Measurements from ENCODE around the gene JAK2. TPM values are rescaled to one million over a fixed set of nuclear protein-coding genes. Genes with fewer than 3 reads are reported as not detected.
"Not testable (repeated sequence)": the region's sequence is repeated elsewhere in the genome, so short reads cannot be mapped to it uniquely, and the experiment has no call there.

Gene JAK2
- total RNA-seq, 2 experiments from 2014 or later = 23.2 to 25.5 TPM

DNA sequence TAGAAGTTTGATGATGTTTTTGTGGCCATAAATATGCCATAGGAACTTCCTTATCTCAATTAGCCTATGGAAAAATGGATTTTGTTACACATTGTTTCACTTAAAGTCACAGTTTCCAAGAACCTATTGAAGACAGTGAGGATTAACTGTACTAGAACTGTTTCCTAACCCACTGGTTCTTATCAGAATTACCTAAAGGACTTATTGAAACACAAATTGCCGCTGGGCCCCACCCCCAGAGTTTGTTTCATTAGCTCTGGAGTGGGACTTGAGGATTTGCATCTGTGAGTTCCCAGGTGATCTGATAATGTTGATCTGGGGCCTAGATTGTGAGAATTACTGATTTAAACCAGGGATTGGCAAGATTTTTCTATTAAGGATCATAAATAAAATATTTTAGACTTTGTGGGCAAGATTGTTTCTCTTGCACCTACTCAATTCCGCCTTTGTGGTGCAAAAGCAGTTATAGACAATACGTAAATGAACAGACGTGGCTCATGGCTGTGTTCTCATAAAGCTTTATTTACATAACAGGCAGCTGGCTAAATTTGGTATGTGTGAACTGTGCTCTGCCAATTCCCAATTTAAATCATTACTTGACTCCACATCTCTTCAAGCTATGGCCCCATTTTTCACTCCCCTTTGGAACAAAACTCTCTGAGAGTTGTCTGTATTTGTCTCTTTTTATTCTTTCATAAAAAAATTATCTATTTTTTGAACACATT, 9.3 kb downstream of the JAK2 start:
- Mint-ChIP-seq H3K9me3 (no peaks in the 10 kb centered on the region), H3K27me3 (no peaks in the 10 kb centered on the region), H3K36me3 (peaks cover 46% of the 10 kb centered on the region), H3K27ac (no peak overlapping the region), H3K4me1 (ENCODE audit: low read depth) (peaks cover 44% of the 10 kb centered on the region), H3K4me3 (no peak overlapping the region)
- DNase-seq = no peak
- ChIA-PET CTCF (interaction anchor here (1.6 kb wide), 1 partner anchor 72 kb away, joined by 4 read pairs; no protein-coding TSS in a partner anchor), POLR2A (interaction anchor here (0.6 kb wide), 1 partner anchor 169 kb away, joined by 3 read pairs; no protein-coding TSS in a partner anchor)
- intact Hi-C loops (cut with micrococcal nuclease) = no loop called here

- Mint-ChIP-seq H3K27ac (peak overlapping the region; percentile 5), H3K36me3 (peaks cover 47% of the 10 kb centered on the region), H3K4me1 (ENCODE audit: low read depth) (peaks cover 38% of the 10 kb centered on the region), H3K9me3 (no peaks in the 10 kb centered on the region), H3K27me3 (no peaks in the 10 kb centered on the region), H3K4me3 (no peak overlapping the region)
- POLR2A ChIA-PET = no interaction called here
- intact Hi-C loops (cut with micrococcal nuclease) = no loop called here
- CTCF ChIA-PET = interaction anchor here (1.2 kb wide), 1 partner anchor 10 kb away, joined by 5 read pairs; no protein-coding TSS in a partner anchor
- no peak for DNase-seq
Measured at GRCh38 chr9:4997196-4997595, 12.1 kb downstream of the JAK2 start.

DNA sequence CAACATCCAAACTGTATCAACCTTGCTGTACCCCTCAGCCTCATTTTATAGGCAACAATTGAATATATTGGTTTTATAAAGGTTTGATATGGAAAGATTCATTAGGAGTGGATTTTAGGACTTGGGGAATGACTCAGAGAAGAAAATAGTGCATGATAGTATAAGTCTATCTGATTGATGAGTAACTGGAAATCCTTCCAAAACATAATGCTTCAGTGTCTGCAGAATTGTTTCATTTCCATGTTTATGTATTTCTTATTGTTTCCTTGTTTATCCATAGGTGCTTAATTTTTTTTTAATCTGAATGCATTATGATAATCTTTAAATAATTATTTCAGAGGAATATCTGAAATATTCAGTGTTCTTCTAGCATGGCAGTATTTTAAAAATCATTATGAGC, 12.6 kb downstream of the JAK2 start:
- H3K27ac Mint-ChIP-seq = peak overlapping the region; percentile 5
- H3K4me3 Mint-ChIP-seq = no peak overlapping the region
- no peaks in the 10 kb centered on the region for H3K27me3 Mint-ChIP-seq
- intact Hi-C loops (cut with micrococcal nuclease) = no loop called here
- H3K36me3 Mint-ChIP-seq = peaks cover 44% of the 10 kb centered on the region
- H3K4me1 Mint-ChIP-seq (ENCODE audit: low read depth) = peaks cover 38% of the 10 kb centered on the region
- POLR2A ChIA-PET = no interaction called here
- DNase-seq = no peak
- CTCF ChIA-PET = interaction anchor here (1.2 kb wide), 1 partner anchor 10 kb away, joined by 5 read pairs; no protein-coding TSS in a partner anchor
- H3K9me3 Mint-ChIP-seq = no peaks in the 10 kb centered on the region

GRCh38 chr9:5002811-5003210, 17.7 kb downstream of the JAK2 start:
- no peak overlapping the region for H3K27ac Mint-ChIP-seq
- CTCF ChIA-PET = no interaction called here
- no peaks in the 10 kb centered on the region for H3K27me3 Mint-ChIP-seq

DNA sequence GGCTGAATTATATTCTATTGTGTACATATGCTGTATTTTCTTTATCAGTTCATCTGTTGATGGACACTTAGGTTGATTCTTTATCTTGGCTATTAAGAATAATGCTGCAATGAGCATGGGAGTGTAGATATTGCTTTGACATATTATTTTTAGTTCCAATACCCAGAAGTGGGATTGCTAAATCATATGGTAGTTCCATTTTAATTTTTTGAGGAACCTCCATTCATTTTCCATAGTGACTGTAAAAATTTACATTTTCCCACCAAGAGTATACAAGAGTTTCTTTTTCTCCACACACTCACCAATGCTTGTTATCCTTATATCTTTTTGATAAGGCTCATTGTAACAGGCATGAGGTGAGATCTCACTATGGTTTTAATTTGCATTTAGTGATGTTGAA, 19.4 kb downstream of the JAK2 start:
- DNase-seq = no peak
- Mint-ChIP-seq H3K27ac (no peak overlapping the region), H3K4me3 (no peak overlapping the region), H3K27me3 (no peaks in the 10 kb centered on the region), H3K4me1 (ENCODE audit: low read depth) (peaks cover 16% of the 10 kb centered on the region), H3K36me3 (peaks cover 37% of the 10 kb centered on the region), H3K9me3 (peaks cover 22% of the 10 kb centered on the region)
- POLR2A ChIA-PET = no interaction called here
- CTCF ChIA-PET = no interaction called here
- intact Hi-C loops (cut with micrococcal nuclease) = no loop called here

More at GRCh38 chr9:5002811-5003210, 17.7 kb downstream of the JAK2 start:
- Mint-ChIP-seq H3K36me3 (peaks cover 46% of the 10 kb centered on the region), H3K9me3 (peaks cover 22% of the 10 kb centered on the region), H3K4me1 (ENCODE audit: low read depth) (peaks cover 9% of the 10 kb centered on the region), H3K4me3 (no peak overlapping the region)
- intact Hi-C loops (cut with micrococcal nuclease) = no loop called here
- no peak for DNase-seq
- POLR2A ChIA-PET = no interaction called here

GRCh38 chr9:5008202-5008601, 23.1 kb downstream of the JAK2 start:
- Mint-ChIP-seq H3K27ac (no peak overlapping the region), H3K27me3 (no peaks in the 10 kb centered on the region), H3K9me3 (peaks cover 17% of the 10 kb centered on the region), H3K4me1 (ENCODE audit: low read depth) (peaks cover 15% of the 10 kb centered on the region), H3K36me3 (peaks cover 32% of the 10 kb centered on the region), H3K4me3 (no peak overlapping the region)
- ChIA-PET CTCF (interaction anchor here (1.3 kb wide), 1 partner anchor 249 kb away, joined by 8 read pairs; no protein-coding TSS in a partner anchor), POLR2A (no interaction called here)
- intact Hi-C loops (cut with micrococcal nuclease) = no loop called here
- no peak for DNase-seq

DNA sequence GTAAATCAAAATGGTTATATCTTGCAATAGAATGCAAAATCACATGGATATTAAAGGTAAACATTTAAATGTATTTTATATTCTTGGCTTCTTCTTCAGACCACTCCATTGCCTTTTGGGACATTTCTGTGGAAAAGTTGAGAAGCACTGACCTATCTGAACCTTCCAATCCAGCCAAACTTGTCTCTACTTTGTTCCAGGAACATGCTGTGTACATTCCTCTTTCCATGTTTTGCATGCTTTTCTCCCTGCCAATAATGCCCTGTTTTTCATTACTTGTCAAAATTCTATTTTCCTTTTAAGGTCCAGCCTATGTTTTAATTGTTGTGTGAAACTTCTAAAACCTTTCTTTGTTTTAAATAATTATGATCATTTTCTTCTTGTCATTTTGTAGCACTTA, 28.3 kb downstream of the JAK2 start:
- H3K4me1 Mint-ChIP-seq (ENCODE audit: low read depth) = peaks cover 10% of the 10 kb centered on the region
- no peak overlapping the region for H3K27ac Mint-ChIP-seq
- no peak overlapping the region for H3K4me3 Mint-ChIP-seq
- intact Hi-C loops (cut with micrococcal nuclease) = no loop called here
- ChIA-PET POLR2A (no interaction called here), CTCF (no interaction called here)
- H3K36me3 Mint-ChIP-seq = peaks cover 41% of the 10 kb centered on the region
- DNase-seq = no peak
- H3K27me3 Mint-ChIP-seq = no peaks in the 10 kb centered on the region
- H3K9me3 Mint-ChIP-seq = peaks cover 16% of the 10 kb centered on the region

GRCh38 chr9:5015934-5016333, 30.9 kb downstream of the JAK2 start:
- CTCF ChIA-PET = no interaction called here
- Mint-ChIP-seq H3K27me3 (no peaks in the 10 kb centered on the region), H3K9me3 (peaks cover 29% of the 10 kb centered on the region), H3K4me1 (ENCODE audit: low read depth) (peaks cover 6% of the 10 kb centered on the region), H3K4me3 (no peak overlapping the region), H3K27ac (no peak overlapping the region), H3K36me3 (peaks cover 49% of the 10 kb centered on the region)
- intact Hi-C loops (cut with micrococcal nuclease) = no loop called here
- POLR2A ChIA-PET = no interaction called here
- no peak for DNase-seq

DNA sequence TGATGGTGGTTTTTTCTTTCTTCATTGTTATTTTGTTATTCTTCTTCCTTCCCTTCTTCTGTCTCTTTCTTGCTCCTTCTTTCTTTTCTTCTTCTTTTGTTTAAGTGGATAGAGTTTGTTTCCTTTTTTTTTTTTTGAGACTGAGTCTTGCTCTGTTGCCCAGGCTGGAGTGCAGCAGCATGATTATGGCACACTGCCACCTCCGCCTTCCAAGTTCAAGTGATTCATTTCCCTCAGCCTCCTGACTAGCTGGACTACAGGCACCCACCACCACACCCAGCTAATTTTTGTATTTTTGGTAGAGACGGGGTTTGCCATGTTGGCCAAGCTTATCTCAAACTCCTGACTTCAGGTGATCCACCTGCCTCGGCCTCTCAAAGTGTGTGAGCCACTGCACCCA, 40.3 kb downstream of the JAK2 start:
- intact Hi-C loops (cut with micrococcal nuclease) = no loop called here
- Mint-ChIP-seq H3K27ac (no peak overlapping the region), H3K4me1 (ENCODE audit: low read depth) (peaks cover 11% of the 10 kb centered on the region), H3K36me3 (peaks cover 64% of the 10 kb centered on the region), H3K4me3 (no peak overlapping the region), H3K27me3 (no peaks in the 10 kb centered on the region), H3K9me3 (no peaks in the 10 kb centered on the region)
- DNase-seq = no peak
- ChIA-PET POLR2A (no interaction called here), CTCF (no interaction called here)

DNA sequence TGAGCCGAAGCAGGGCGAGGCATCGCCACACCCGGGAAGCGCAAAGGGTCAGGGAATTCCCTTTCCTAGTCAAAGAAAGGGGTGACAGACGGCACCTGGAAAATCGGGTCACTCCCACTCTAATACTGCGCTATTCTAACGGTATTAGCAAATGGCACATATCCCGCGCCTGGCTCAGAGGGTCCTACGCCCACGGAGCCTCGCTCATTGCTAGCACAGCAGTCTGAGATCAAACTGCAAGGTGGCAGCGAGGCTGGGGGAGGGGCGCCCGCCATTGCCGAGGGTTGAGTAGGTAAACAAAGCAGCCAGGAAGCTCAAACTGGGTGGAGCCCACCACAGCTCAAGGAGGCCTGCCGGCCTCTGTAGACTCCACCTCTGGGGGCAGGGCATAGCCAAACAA, 46.9 kb downstream of the JAK2 start:
- CTCF ChIA-PET; H3K4me3 Mint-ChIP-seq; H3K27me3 Mint-ChIP-seq; H3K27ac Mint-ChIP-seq; intact Hi-C loops (cut with micrococcal nuclease); H3K4me1 Mint-ChIP-seq (ENCODE audit: low read depth); POLR2A ChIA-PET; H3K9me3 Mint-ChIP-seq; DNase-seq: not testable (repeated sequence)
- H3K36me3 Mint-ChIP-seq = peaks cover 50% of the 10 kb centered on the region

DNA sequence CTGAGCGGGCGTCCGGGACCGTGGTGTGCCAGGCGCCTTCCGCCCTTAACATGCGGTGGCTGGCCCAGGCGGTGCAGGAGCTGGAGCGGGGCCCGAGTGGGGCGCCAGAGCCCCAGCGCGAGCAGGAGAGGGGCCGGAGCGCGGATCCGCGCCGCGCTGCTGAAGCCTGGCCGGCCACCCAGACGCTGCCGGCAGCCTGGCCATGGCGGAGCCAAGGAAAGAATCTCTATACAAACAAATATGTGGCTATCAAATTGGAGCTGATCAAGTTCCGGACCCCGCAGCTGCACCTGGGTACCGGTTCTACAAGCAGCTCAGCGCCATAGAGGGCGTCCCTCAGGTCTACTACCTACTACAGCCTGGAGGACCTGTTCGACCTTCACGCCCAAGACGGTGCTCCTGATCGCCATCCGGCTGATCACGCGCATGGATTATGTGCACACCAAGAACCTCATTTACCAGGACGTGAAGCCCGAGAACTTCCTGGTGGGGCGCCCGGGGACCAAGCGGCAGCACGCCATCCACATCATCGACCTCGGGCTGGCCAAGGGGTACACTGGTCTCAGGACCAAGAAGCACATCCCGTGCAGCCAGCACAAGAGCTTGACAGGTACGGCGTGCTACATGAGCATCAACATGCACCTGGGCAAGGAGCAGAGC, 55.8 kb downstream of the JAK2 start:
- Mint-ChIP-seq H3K9me3 (peaks cover 17% of the 10 kb centered on the region), H3K4me1 (ENCODE audit: low read depth) (no peaks in the 10 kb centered on the region), H3K27ac (no peak overlapping the region), H3K27me3 (no peaks in the 10 kb centered on the region), H3K4me3 (no peak overlapping the region), H3K36me3 (peaks cover 51% of the 10 kb centered on the region)
- no peak for DNase-seq
- intact Hi-C loops (cut with micrococcal nuclease) = no loop called here
- POLR2A ChIA-PET = no interaction called here
- CTCF ChIA-PET = no interaction called here

DNA sequence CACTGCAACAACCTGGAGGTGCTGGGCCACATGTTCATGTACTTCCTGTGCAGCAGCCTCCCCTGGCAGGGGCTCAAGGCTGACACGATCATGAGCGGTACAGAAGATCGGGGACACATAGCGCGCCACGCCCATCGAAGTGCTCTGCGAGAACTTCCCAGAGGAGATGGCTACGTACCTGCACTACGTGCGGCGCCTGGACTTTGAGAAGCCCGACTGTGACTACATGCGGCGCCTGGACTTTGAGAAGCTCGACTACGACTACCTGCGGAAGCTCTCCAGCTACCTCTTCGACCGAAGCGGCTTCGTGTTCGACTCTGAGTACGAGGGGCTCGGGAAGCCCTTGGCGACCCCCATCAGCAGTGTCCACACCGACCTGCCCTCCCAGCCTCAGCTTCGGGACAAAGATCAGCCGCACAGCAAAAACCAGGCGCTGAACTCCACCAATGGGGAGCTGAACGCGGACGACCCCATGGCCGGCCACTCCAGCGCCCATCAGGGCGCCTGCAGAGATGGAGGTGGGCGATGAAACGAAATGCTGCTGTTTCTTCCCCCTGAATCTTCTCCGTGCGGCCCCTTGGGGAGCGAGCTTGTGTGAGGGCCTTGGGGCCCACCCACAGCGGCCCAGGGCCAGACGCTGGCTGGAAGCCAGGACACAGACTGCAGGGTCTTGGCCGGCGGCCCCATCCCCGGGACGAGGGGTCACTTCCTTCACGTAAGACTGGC, 56.5 kb downstream of the JAK2 start:
- intact Hi-C loops (cut with micrococcal nuclease) = no loop called here
- DNase-seq = no peak
- POLR2A ChIA-PET = no interaction called here
- Mint-ChIP-seq H3K27ac (no peak overlapping the region), H3K4me3 (no peak overlapping the region), H3K9me3 (peaks cover 17% of the 10 kb centered on the region), H3K36me3 (peaks cover 53% of the 10 kb centered on the region), H3K27me3 (no peaks in the 10 kb centered on the region), H3K4me1 (ENCODE audit: low read depth) (no peaks in the 10 kb centered on the region)
- CTCF ChIA-PET = no interaction called here

All from activated CD4-positive, alpha-beta memory T cell treated with anti-CD3 and anti-CD28 coated beads for 36 hours (primary cell).